ENCODE data around the gene MCU.

DNA sequence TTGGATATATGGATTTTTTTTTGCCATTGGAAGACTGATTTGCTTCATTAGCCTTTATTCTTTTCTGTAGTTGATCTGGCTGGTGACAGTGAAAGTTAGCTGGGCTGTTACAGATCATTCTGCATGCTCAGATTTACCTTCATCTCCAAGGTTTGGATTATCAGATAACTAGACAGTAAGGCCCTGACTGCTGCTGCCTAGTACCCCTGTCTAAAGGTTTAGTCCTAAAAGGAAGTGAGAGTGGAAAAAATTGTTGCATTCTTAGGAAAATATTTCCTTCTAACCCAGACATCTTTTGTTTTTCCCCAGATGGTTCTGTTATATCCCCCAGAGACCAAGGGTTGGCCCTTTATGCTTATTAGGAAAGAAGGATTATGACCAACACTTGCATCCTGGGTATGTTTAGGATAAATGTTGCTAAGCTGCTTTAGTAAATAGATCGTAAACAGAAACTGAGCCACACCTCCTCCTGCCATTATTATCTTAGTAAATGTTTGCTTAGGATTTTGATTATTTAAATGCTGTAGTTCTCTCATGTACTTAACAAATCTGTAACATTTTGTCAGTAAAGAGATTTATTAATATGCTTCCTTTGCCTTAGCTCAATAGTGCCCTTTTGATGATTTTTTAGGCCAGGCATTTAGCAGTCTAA, 44.4 kb downstream of the MCU start:
- TF ChIP-seq, protein P1, sequence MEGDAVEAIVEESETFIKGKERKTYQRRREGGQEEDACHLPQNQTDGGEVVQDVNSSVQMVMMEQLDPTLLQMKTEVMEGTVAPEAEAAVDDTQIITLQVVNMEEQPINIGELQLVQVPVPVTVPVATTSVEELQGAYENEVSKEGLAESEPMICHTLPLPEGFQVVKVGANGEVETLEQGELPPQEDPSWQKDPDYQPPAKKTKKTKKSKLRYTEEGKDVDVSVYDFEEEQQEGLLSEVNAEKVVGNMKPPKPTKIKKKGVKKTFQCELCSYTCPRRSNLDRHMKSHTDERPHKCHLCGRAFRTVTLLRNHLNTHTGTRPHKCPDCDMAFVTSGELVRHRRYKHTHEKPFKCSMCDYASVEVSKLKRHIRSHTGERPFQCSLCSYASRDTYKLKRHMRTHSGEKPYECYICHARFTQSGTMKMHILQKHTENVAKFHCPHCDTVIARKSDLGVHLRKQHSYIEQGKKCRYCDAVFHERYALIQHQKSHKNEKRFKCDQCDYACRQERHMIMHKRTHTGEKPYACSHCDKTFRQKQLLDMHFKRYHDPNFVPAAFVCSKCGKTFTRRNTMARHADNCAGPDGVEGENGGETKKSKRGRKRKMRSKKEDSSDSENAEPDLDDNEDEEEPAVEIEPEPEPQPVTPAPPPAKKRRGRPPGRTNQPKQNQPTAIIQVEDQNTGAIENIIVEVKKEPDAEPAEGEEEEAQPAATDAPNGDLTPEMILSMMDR (IDR thresholded peaks at IDR 0.05; ENCODE audit: poor library complexity) = no peak
- TF ChIP-seq EZH2 (IDR thresholded peaks at IDR 0.05; ENCODE audit: borderline replicate concordance) = no peak
